GM19372 (cell line): Measurements from ENCODE around the gene DOCK2.
"Not testable (repeated sequence)": the region's sequence is repeated elsewhere in the genome, so short reads cannot be mapped to it uniquely, and the experiment has no call there.

Experiments
- ATAC-seq: cut with Tn5 transposase; IDR thresholded peaks from one replicate; pipeline ENCODE4 v1.9.1; 2021; ENCODE audit warnings: mild to moderate bottlenecking, low read depth, moderate library complexity; ENCODE audit not compliant: unreplicated experiment

Gene DOCK2

DNA sequence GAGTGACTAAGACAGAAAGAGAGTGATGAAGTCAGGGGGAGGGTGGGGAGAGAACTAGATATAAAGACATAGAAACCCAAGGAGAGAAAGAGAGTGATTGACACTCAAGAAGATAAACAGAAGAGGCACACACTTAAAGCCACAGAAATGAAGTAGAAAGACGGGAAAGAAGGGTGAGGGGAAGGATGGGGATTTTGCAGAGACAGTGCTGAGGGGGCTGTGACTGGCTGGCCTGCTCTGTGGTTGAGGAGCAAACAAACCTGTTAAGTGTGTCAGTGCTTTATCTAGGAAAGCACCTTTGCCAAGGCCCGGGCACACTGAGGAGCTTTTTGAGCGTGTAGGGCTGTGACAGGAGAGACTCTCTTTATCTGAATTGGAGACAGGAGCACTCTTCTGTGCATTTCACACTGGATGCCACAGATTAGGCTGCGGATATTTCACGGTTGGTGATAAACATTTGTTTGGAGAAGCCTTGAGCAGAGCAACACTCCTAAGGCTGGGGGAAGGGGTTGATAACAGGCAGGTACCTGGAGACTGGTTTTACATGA lies 109.1 kb downstream of the DOCK2 start:
- ATAC-seq, result no peak

GRCh38 chr5:169748174-169748573 lies 111.1 kb downstream of the DOCK2 start:
- ATAC-seq, result no peak

GRCh38 chr5:169749295-169749694 lies 112.2 kb downstream of the DOCK2 start:
- no peak for ATAC-seq

- ATAC-seq, result no peak
Measured at GRCh38 chr5:169751490-169751889, 114.4 kb downstream of the DOCK2 start.

DNA sequence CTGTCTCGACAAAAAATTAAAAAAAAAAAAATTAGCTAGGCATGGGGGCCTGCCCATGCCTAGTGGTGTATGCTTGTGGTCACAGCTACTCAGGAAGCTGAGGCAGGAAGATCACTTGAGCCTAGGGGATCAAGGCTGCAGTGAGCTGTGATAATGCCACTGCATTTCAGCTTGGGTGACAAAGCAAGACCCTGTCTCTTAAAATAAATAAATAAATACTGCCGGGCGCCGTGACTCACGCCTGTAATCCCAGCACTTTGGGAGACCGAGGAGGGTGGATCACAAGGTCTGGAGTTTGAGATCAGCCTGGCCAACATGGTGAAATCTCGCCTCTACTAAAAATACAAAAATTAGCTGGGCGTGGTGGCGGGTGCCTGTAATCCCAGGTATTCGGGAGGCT lies 115.5 kb downstream of the DOCK2 start:
- ATAC-seq, result not testable (repeated sequence)

DNA sequence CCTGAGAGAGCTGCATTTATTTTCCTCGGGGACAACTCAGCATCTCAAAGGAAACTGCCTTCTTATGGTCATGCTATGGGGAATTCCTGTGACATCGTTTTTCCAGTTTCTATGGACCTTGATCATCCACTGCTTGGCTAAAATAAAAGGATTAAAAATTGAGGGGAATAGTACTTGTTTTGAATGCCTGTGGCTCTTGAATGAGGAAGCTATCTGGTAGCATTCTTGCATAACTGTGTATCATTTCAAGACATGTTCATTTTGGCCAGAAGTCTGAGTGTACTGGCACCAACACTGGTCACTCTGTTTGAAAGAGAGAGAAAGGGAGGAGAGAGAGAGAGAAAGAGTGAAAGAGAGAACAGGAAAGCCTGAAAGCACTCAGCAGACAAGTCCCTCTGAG lies 116.7 kb downstream of the DOCK2 start:
- no peak for ATAC-seq

- no peak for ATAC-seq
Measured at GRCh38 chr5:169754737-169755136, 117.7 kb downstream of the DOCK2 start.

- no peak for ATAC-seq
Measured at GRCh38 chr5:169756071-169756765, 119.1 kb downstream of the DOCK2 start.

DNA sequence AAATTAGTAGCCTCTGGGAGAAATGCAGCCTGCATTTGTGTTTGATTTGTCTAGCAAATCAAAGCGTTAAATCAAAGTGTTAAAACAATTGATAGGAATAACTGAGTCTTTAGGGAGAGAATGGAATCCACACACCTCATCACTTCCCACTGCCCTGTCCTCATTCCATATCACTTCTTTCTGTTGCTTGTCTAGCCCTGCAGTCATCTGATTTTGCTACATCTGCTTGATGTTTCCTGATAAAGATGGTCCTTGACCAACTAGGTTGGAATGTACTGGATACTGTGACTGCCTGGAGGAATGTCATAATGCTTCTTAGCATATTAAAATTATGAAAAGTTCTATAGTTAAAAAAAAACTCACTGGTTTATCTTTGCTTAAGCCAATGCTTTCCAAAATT lies 119.9 kb downstream of the DOCK2 start:
- no peak for ATAC-seq

DNA sequence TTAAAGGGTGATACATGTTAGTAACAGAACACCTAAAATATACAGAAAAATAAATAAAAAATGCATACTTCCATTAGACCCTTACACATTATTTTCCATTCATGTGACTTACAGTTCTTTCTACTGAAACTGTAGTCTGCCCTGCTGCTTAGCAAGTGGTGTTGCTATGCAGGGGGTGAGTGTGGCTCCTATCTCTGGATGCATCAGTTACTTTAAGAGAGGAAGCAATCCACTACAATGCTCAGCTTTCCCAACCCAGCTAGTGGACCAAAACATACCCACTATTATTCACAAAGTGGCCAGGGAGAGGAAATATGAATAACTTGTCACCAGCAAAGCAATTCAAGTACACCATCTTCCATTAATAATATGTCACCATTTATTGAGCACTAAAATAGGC lies 121.8 kb downstream of the DOCK2 start:
- ATAC-seq, result no peak

GRCh38 chr5:169760229-169760628 lies 123.2 kb downstream of the DOCK2 start:
- no peak for ATAC-seq

- no peak for ATAC-seq
Measured at GRCh38 chr5:169762338-169763095, 125.4 kb downstream of the DOCK2 start.

GRCh38 chr5:169763376-169764017 lies 126.4 kb downstream of the DOCK2 start:
- ATAC-seq, result no peak

DNA sequence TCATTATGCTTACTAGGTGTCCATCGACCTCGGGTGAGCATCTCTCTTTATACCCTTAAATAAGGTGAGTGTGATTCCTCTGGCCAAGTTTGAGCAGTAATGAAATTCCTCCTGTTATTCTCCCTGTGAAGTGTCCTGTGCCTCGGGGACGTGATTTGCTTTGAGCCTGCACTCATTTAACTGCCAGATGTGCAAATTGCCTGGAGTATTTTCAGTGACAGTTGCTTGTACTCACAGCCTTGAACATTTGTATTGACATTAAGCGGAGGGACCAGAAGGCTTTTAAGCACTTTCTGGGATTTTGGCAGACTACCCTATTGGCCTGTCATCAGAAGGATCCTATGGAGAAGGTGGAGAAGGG lies 126.9 kb downstream of the DOCK2 start:
- ATAC-seq, result no peak

- ATAC-seq, result no peak
Measured at GRCh38 chr5:169765176-169765996, 128.3 kb downstream of the DOCK2 start.

DNA sequence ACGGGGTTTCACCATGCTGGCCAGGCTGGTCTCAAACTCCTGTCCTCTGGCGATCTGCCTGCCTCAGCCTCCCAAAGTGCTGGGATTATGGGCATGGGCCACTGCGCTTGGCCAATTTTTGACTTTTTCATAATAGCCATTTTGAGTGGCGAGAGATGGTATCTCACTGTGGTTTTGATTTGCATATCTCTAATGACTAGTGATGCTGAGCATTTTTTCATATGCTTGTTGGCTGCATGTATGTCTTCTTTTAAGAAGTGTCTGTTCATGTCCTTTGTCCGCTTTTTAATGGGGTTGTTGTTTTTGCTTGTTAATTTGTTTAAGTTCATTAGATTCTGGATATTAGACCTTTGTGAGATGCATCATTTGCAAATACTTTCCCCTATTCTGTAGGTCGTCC lies 129.9 kb downstream of the DOCK2 start:
- not testable (repeated sequence) for ATAC-seq

- no peak for ATAC-seq
Measured at GRCh38 chr5:169767938-169768337, 130.9 kb downstream of the DOCK2 start.

- no peak for ATAC-seq
Measured at GRCh38 chr5:169768416-169768815, 131.3 kb downstream of the DOCK2 start.

DNA sequence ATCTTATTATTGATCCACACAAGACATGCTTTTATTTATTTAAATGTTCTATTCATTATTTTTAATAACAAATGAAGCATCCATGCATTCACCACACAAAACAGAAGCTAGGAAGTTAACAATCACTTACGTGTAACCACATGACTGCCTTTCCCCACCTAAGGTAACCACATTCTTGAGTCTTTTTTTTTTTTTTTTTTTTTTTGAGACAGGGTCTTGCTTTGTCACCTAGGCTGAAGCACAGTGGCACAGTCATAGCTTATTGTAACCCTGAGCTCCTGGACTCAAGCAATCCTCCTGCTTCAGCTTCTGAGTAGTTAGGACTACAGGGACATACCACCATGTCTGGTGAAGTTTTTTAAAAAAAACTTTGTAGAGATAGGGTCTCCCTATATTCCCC lies 133.0 kb downstream of the DOCK2 start:
- ATAC-seq, result no peak

DNA sequence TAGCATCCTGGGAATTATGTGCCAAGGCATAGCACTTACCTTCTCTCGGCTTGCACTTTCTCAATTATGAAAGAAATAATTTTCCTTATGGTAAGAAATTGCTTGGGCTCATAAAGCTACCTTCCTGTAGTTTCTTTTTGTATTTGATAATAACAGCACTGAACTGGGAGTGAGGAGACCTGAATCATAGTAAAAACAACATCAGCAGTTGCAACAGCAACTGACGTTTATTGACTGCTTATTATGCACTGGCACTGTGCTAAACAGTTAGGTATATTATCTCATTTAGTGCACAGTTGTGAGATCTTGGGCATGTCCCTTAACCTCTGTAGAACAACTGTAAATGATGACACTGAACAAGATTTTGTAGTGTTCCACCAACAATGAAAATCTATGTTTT lies 135.2 kb downstream of the DOCK2 start:
- no peak for ATAC-seq

DNA sequence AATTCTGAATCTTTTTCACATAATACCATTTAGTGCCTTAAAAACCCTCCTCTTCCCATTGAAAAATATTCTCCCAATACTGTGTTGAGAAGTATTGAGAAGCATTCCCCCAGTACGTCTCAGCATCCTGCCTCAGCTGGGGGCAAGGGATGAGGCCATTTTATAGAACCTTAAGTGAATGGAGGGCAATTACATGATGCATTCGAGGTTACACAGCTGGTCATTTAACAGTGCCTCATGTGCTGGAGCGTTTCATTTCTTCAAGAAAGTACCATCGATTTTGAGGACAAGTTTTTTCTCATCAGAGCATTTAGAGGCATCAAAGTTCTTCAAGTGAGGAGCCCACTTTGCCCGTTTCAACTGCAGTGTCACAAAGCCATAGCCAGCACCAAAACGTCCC lies 135.6 kb downstream of the DOCK2 start:
- ATAC-seq, result no peak
